IPS-15b (cell line): ENCODE results near the gene SDK1.
"Not testable (repeated sequence)": the region's sequence is repeated elsewhere in the genome, so short reads cannot be mapped to it uniquely, and the experiment has no call there.

ENCODE experiments used
- H3K27me3 ChIP-seq: one replicate; pipeline ENCODE4 v1.6.1; 2013; ENCODE audit warnings: low read length; ENCODE audit not compliant: control insufficient read depth, insufficient read depth
- H3K36me3 ChIP-seq: one replicate; pipeline ENCODE4 v1.6.1; 2013; ENCODE audit warnings: low read length; ENCODE audit not compliant: control insufficient read depth, insufficient read depth
- H3K4me1 ChIP-seq: one replicate; pipeline ENCODE4 v1.6.1; 2013; ENCODE audit warnings: mild to moderate bottlenecking, low read length; ENCODE audit not compliant: control insufficient read depth, insufficient read depth
- H3K4me3 ChIP-seq: one replicate; pipeline ENCODE4 v1.5.1; 2013; ENCODE audit warnings: low read depth, low read length
- H3K9ac ChIP-seq: one replicate; pipeline ENCODE4 v1.6.1; 2013; ENCODE audit warnings: low read depth, mild to moderate bottlenecking, low read length
- H3K9me3 ChIP-seq: one replicate; pipeline ENCODE4 v1.6.1; 2013; ENCODE audit warnings: mild to moderate bottlenecking, low read length; ENCODE audit not compliant: control insufficient read depth, insufficient read depth

The SDK1 gene

DNA sequence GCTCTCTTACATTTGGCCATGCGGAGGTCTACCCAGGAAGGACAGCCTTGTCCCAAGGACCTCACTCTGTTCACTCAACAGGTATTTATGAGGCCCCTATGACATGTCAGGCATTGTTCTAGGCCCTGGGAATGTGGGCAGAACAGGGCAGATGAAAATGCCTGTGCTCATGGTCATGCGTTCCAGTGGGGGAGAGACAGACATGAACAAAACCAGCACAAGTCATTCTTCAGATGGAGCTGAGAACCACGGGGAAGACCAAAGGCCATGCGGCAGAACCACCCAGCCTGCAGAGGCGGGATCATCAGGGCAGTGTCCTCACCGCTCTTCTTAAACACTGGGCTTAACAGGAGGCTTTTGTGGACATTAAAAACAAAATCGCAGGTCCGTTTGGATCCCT, 636.1 kb downstream of the SDK1 start:
- H3K9ac ChIP-seq: no peak overlapping the region
- H3K27me3 ChIP-seq: no peaks in the 10 kb centered on the region
- H3K9me3 ChIP-seq: no peaks in the 10 kb centered on the region
- peaks cover 3% of the 10 kb centered on the region for H3K36me3 ChIP-seq
- H3K4me3 ChIP-seq: no peak overlapping the region
- no peaks in the 10 kb centered on the region for H3K4me1 ChIP-seq

DNA sequence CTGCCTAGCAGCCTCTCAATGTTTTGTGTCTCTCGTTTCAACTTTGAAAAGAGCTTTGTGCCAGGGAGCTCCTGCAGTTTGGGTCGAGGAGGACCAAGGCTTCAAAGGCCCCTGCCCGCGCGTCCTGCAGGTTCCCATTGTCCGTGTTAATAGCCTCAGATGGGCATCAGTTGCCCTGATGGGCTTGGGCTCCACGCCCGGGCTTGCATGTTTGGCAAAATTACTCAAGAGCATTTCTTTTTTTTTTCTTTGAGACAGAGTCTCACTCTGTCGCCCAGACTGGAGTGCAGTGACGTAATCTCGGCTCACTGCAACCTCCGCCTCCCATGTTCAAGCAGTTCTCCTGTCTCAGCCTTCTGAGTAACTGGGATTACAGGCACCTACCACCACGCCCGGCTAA, 636.6 kb downstream of the SDK1 start:
- no peaks in the 10 kb centered on the region for H3K27me3 ChIP-seq
- H3K9me3 ChIP-seq: no peaks in the 10 kb centered on the region
- H3K36me3 ChIP-seq: peaks cover 3% of the 10 kb centered on the region
- H3K4me3 ChIP-seq: no peak overlapping the region
- H3K9ac ChIP-seq: no peak overlapping the region
- no peaks in the 10 kb centered on the region for H3K4me1 ChIP-seq

GRCh38 chr7:3941706-3942105, 640.7 kb downstream of the SDK1 start:
- H3K4me3 ChIP-seq, H3K36me3 ChIP-seq, H3K4me1 ChIP-seq, H3K9ac ChIP-seq, H3K27me3 ChIP-seq, H3K9me3 ChIP-seq: not testable (repeated sequence)

GRCh38 chr7:3942276-3942675, 641.2 kb downstream of the SDK1 start:
- peaks cover 2% of the 10 kb centered on the region for H3K4me1 ChIP-seq

GRCh38 chr7:3942816-3943745, 642.0 kb downstream of the SDK1 start:
- no peak overlapping the region for H3K4me3 ChIP-seq
- H3K4me1 ChIP-seq: peaks cover 2% of the 10 kb centered on the region
- no peak overlapping the region for H3K9ac ChIP-seq
- no peaks in the 10 kb centered on the region for H3K36me3 ChIP-seq
- no peaks in the 10 kb centered on the region for H3K9me3 ChIP-seq
- no peaks in the 10 kb centered on the region for H3K27me3 ChIP-seq

More at GRCh38 chr7:3942276-3942675, 641.2 kb downstream of the SDK1 start:
- Histone ChIP-seq H3K9me3 (no peaks in the 10 kb centered on the region), H3K4me3 (no peak overlapping the region), H3K36me3 (no peaks in the 10 kb centered on the region), H3K9ac (no peak overlapping the region), H3K27me3 (no peaks in the 10 kb centered on the region)

GRCh38 chr7:3943779-3944520, 642.9 kb downstream of the SDK1 start:
- Histone ChIP-seq H3K9ac (no peak overlapping the region), H3K27me3 (no peaks in the 10 kb centered on the region), H3K36me3 (no peaks in the 10 kb centered on the region), H3K4me1 (peaks cover 2% of the 10 kb centered on the region), H3K4me3 (no peak overlapping the region), H3K9me3 (no peaks in the 10 kb centered on the region)

DNA sequence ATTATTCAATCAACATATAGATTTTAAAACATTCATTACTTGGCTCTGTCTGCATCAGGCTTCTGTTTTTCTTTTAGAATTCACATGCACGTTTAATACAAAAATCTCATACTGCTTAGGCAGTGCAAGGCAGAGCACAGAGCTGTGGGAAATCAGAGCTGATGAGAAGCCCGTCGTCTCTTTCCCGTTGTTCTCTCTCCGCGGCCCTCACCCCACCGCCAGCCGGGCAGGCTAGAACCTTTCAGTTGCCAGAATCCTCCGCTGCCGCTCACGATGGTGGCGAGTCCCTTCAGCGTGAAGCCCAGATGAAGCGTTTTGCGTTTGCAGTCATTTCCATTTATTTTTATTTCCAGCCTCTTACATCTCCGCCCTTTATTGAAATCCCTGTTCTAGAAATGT, 648.2 kb downstream of the SDK1 start:
- no peaks in the 10 kb centered on the region for H3K36me3 ChIP-seq
- no peak overlapping the region for H3K4me3 ChIP-seq
- no peaks in the 10 kb centered on the region for H3K27me3 ChIP-seq
- H3K9me3 ChIP-seq: no peaks in the 10 kb centered on the region
- no peak overlapping the region for H3K9ac ChIP-seq
- no peaks in the 10 kb centered on the region for H3K4me1 ChIP-seq

- Histone ChIP-seq H3K9me3 (no peaks in the 10 kb centered on the region), H3K4me3 (no peak overlapping the region), H3K4me1 (no peaks in the 10 kb centered on the region), H3K27me3 (no peaks in the 10 kb centered on the region), H3K36me3 (no peaks in the 10 kb centered on the region), H3K9ac (no peak overlapping the region)
Measured at GRCh38 chr7:3950249-3950648, 649.2 kb downstream of the SDK1 start.

DNA sequence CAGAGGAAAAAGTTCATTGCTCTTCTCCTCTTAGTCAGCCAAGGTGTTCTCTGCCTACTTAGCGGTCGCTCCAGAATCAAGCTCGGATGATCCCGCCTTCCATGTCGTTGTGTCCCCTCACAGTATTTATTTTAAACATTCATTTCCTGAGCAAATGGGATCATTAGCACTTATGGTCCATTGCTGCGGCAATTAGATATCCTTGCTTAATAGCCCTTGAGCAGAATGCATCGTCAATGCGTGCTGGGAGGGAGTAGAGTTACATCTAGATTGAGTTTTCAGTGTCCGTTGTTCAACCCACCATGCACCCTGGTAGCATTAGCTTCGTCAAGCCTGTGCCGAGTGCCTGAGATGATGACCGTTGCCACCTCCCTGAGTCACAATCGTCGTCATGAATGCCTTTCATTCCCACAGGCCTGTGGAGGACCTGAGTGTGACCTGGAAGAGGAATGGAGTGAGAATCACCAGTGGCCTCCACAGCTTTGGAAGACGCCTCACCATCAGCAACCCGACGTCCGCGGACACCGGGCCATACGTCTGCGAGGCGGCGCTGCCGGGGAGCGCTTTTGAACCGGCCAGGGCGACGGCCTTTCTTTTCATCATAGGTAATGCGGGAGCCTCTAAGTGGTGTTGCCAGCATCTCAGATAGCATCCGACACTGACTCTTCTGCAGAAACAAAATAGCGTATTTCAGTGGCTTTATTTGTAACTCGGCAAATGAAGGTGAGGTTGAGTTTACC, 650.4 kb downstream of the SDK1 start:
- H3K4me3 ChIP-seq: no peak overlapping the region
- H3K36me3 ChIP-seq: no peaks in the 10 kb centered on the region
- H3K27me3 ChIP-seq: no peaks in the 10 kb centered on the region
- no peaks in the 10 kb centered on the region for H3K4me1 ChIP-seq
- H3K9ac ChIP-seq: no peak overlapping the region
- H3K9me3 ChIP-seq: no peaks in the 10 kb centered on the region

DNA sequence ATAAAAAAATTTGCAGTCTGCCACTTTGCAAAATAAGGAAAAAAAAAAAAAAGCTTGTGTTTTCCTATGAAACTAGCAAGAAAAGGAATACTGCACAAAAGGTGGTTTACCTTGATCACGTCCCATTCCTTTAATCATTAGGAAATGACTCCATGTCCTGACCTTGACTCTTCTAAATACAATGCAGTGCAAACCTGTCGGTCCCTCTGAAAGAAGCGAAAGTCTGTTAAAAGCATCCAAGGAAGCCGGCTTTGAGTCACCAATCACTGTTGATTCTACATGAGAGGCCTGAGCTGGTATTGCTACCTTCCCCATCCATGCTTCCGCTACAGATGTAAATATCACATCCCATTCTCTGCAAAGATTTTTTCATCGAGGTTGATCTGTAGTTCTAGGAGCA, 652.1 kb downstream of the SDK1 start:
- Histone ChIP-seq H3K4me1 (no peaks in the 10 kb centered on the region), H3K36me3 (no peaks in the 10 kb centered on the region), H3K4me3 (no peak overlapping the region), H3K27me3 (no peaks in the 10 kb centered on the region), H3K9me3 (no peaks in the 10 kb centered on the region), H3K9ac (no peak overlapping the region)

DNA sequence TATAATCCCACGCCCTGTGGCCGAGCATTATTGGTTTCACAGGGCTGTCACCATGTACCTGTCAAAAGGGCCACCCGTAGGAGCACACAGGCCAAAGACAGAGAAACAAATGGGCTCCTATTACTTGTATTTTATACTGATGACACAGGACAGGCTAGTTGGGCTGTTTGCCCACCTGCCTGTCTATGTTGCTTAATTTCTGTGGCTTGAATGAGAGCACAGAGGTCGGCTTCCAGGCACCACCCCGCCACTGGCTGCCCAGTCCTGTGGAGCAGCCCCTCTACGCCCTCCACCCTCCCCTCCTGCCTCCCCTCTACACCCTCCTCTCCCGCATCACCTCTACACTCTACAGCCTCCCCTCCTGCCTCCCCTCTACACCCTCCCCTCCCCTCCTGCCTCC, 652.9 kb downstream of the SDK1 start:
- no peaks in the 10 kb centered on the region for H3K4me1 ChIP-seq
- no peaks in the 10 kb centered on the region for H3K27me3 ChIP-seq
- no peaks in the 10 kb centered on the region for H3K9me3 ChIP-seq
- no peak overlapping the region for H3K9ac ChIP-seq
- no peaks in the 10 kb centered on the region for H3K36me3 ChIP-seq
- H3K4me3 ChIP-seq: no peak overlapping the region
